CD14-positive monocyte (primary cell): ENCODE data around the gene PPP4R3B. TPM values are rescaled to one million over a fixed set of nuclear protein-coding genes. Genes with fewer than 3 reads are reported as not detected.

Source experiments
- DNase-seq, 3 donors: peaks; one replicate each; pipeline ENCODE4 v3.0.0-alpha.2; 2011 to 2022
- H2AFZ ChIP-seq: 2 replicates; pipeline ENCODE4 v1.6.0; 2012; ENCODE audit warnings: mild to moderate bottlenecking, low read depth, low read length, inconsistent platforms; ENCODE audit not compliant: insufficient read depth, poor library complexity, severe bottlenecking
- H3K27ac ChIP-seq, 2 donors: 1 replicate in 1 of 2; 2 replicates in 1 of 2; pipeline ENCODE4 v1.5.1; 2012 to 2013; ENCODE audit warnings: low read length in 2 of 2, control low read depth in 1 of 2, inconsistent platforms in 1 of 2, low read depth in 1 of 2, mild to moderate bottlenecking in 1 of 2
- H3K27me3 ChIP-seq, 2 donors: one replicate each; pipeline versions ENCODE4 v1.6.0 to v1.6.1; 2011 to 2013; ENCODE audit warnings: low read length in 2 of 2; ENCODE audit not compliant: control insufficient read depth in 2 of 2, insufficient read depth in 2 of 2
- H3K36me3 ChIP-seq, 2 donors: replicated peaks in 1 of 2; 1 replicate in 1 of 2; 2 replicates in 1 of 2; pipeline versions ENCODE4 v1.5.1 to v1.6.1; 2012 to 2013; ENCODE audit warnings: low read length in 2 of 2, control low read depth in 1 of 2, inconsistent platforms in 1 of 2, mild to moderate bottlenecking in 1 of 2; ENCODE audit not compliant: insufficient read depth in 2 of 2, control insufficient read depth in 1 of 2
- H3K4me1 ChIP-seq, 2 donors: 1 replicate in 1 of 2; 2 replicates in 1 of 2; pipeline versions ENCODE4 v1.5.1 to v1.6.1; 2012 to 2013; ENCODE audit warnings: low read length in 2 of 2, control low read depth in 1 of 2, inconsistent platforms in 1 of 2, mild to moderate bottlenecking in 1 of 2, moderate library complexity in 1 of 2; ENCODE audit not compliant: insufficient read depth in 2 of 2, control insufficient read depth in 1 of 2
- H3K4me2 ChIP-seq: replicated peaks from 2 replicates; pipeline ENCODE3; 2012; ENCODE audit warnings: low read length, moderate library complexity, mild to moderate bottlenecking; ENCODE audit not compliant: poor library complexity, severe bottlenecking; ENCODE audit errors: extremely low read depth
- H3K4me3 ChIP-seq, 3 experiments: fragments of 200-600 bp in 1 of 3; sonication (generic) in 1 of 3; replicated peaks in 1 of 3; 1 replicate in 2 of 3; 2 replicates in 1 of 3; pipeline ENCODE4 v1.5.1; 2011 to 2013; ENCODE audit warnings: low read length in 3 of 3, mild to moderate bottlenecking in 3 of 3, control low read depth in 2 of 3, low read depth in 2 of 3, inconsistent platforms in 1 of 3, moderate library complexity in 1 of 3
- H3K79me2 ChIP-seq: 2 replicates; pipeline ENCODE4 v1.6.0; 2012; ENCODE audit warnings: mild to moderate bottlenecking, control low read depth, inconsistent platforms, low read length, moderate library complexity; ENCODE audit not compliant: insufficient read depth
- H3K9ac ChIP-seq: 2 replicates; pipeline ENCODE4 v1.6.0; 2017; ENCODE audit warnings: low read length, mild to moderate bottlenecking; ENCODE audit not compliant: insufficient read depth, poor library complexity, severe bottlenecking
- H3K9me3 ChIP-seq, 2 donors: replicated peaks in 1 of 2; 1 replicate in 1 of 2; 2 replicates in 1 of 2; pipeline versions ENCODE4 v1.5.1 to v1.6.1; 2012 to 2013; ENCODE audit warnings: low read length in 2 of 2, control low read depth in 1 of 2; ENCODE audit not compliant: control insufficient read depth in 1 of 2, insufficient read depth in 1 of 2
- H4K20me1 ChIP-seq: 2 replicates; pipeline ENCODE4 v1.6.0; 2012; ENCODE audit warnings: mild to moderate bottlenecking, low read length, control low read depth, moderate library complexity; ENCODE audit not compliant: insufficient read depth
- H3K27ac Mint-ChIP-seq, 7 donors: one replicate each; pipeline ENCODE4 v1.8.0; 2020; ENCODE audit warnings: mild to moderate bottlenecking in 7 of 7, mixed read lengths in 7 of 7, moderate library complexity in 6 of 7, inconsistent platforms in 2 of 7
- H3K27me3 Mint-ChIP-seq, 3 donors: one replicate each; pipeline ENCODE4 v1.8.0; 2021 to 2022; ENCODE audit warnings: low read depth in 3 of 3, mild to moderate bottlenecking in 3 of 3, mixed read lengths in 3 of 3, moderate library complexity in 3 of 3, inconsistent platforms in 1 of 3
- H3K36me3 Mint-ChIP-seq, 2 donors: one replicate each; pipeline ENCODE4 v1.8.0; 2020; ENCODE audit warnings: mixed read lengths in 2 of 2, inconsistent platforms in 1 of 2, mild to moderate bottlenecking in 1 of 2
- H3K4me1 Mint-ChIP-seq: one replicate; pipeline ENCODE4 v1.8.0; 2020; ENCODE audit warnings: mild to moderate bottlenecking, mixed read lengths
- H3K4me3 Mint-ChIP-seq, 2 donors: one replicate each; pipeline ENCODE4 v1.8.0; 2020; ENCODE audit warnings: mild to moderate bottlenecking in 2 of 2, mixed read lengths in 2 of 2, moderate library complexity in 1 of 2
- H3K9me3 Mint-ChIP-seq, 7 donors: one replicate each; pipeline ENCODE4 v1.8.0; 2020 to 2022; ENCODE audit warnings: mixed read lengths in 7 of 7, mild to moderate bottlenecking in 6 of 7, moderate library complexity in 6 of 7, inconsistent platforms in 2 of 7
- CTCF ChIP-seq: fragments of 200-600 bp; IDR thresholded peaks from one replicate; pipeline ENCODE4 v1.8.0; 2022; ENCODE audit warnings: antibody characterized with exemption, mild to moderate bottlenecking
- whole genome bisulfite sequencing: methylation state at CpG from one replicate; pipeline ENCODE4 v1.1.5; 2013; ENCODE audit warnings: missing lambda C conversion rate; ENCODE audit not compliant: insufficient coverage; 5-methylcytosine and 5-hydroxymethylcytosine counted together
- intact Hi-C, 2 donors: fragments of 100-400 bp; cut with micrococcal nuclease; formaldehyde crosslinking; loops; one replicate each; pipeline versions ENCODE4 v1.15.0 to v1.15.1; 2023
- polyA plus RNA-seq, 3 donors: library from polyadenylated mRNA; depleted of rRNA in 1 of 3; unstranded in 2 of 3; stranded (reverse) in 1 of 3; fragments of 300-500 nt in 2 of 3; fragments of >200 nt in 1 of 3; fragmentation: Illumina TruSeq in 2 of 3; gene quantifications; 1 replicate in 2 of 3; 2 replicates in 1 of 3; pipeline ENCODE4 v1.2.3, GENCODE V29; 2012 to 2021

PPP4R3B gene
- polyA plus RNA-seq, 3 donors: 13.3 to 41.1 (median 30.2) TPM

- Histone ChIP-seq H3K9ac (no peak overlapping the region), H3K4me1 (no peaks in the 10 kb centered on the region), H3K4me3 (no peak overlapping the region), H2AFZ (no peak overlapping the region), H3K9me3 (no peaks in the 10 kb centered on the region), H3K27ac (no peak overlapping the region), H3K79me2 (no peaks in the 10 kb centered on the region), H4K20me1 (no peaks in the 10 kb centered on the region), H3K27me3 (no peaks in the 10 kb centered on the region), H3K4me2 (no peak overlapping the region), H3K36me3 (no peaks in the 10 kb centered on the region)
- DNase-seq: no peak
- intact Hi-C loops: no loop called here
- TF ChIP-seq CTCF: no peak
- Mint-ChIP-seq H3K27me3 (peaks cover 0 to 3% (median 2%) of the 10 kb centered on the region in 3 donors), H3K36me3 (peaks cover 15 to 17% of the 10 kb centered on the region in 2 donors), H3K9me3 (peaks cover 0 to 8% (median 0%) of the 10 kb centered on the region in 7 donors), H3K4me3 (no peak overlapping the region), H3K4me1 (no peaks in the 10 kb centered on the region), H3K27ac (no peak overlapping the region)
- WGBS: 100% methylated on average over 1 of the region's 1 CpG
Measured at GRCh38 chr2:55526174-55526573, 91.2 kb downstream of the PPP4R3B start.

- peaks cover 0 to 2% (median 2%) of the 10 kb centered on the region in 3 donors for H3K27me3 Mint-ChIP-seq
- WGBS: no CpG with 5 or more reads among the region's 5 CpGs
Measured at GRCh38 chr2:55524884-55525437, 92.5 kb downstream of the PPP4R3B start.

More at GRCh38 chr2:55524884-55525437, 92.5 kb downstream of the PPP4R3B start:
- Histone ChIP-seq H4K20me1 (no peaks in the 10 kb centered on the region), H3K27ac (no peak overlapping the region), H3K4me1 (peaks cover 9% of the 10 kb centered on the region in 2 donors), H3K79me2 (no peaks in the 10 kb centered on the region), H3K9me3 (no peaks in the 10 kb centered on the region), H3K36me3 (no peaks in the 10 kb centered on the region), H3K27me3 (no peaks in the 10 kb centered on the region), H2AFZ (no peak overlapping the region), H3K4me3 (no peak overlapping the region), H3K4me2 (no peak overlapping the region), H3K9ac (no peak overlapping the region)
- Mint-ChIP-seq H3K4me3 (no peak overlapping the region), H3K9me3 (peaks cover 0 to 8% (median 0%) of the 10 kb centered on the region in 7 donors), H3K4me1 (peaks cover 9% of the 10 kb centered on the region), H3K36me3 (peaks cover 9% of the 10 kb centered on the region in 2 donors), H3K27ac (no peak overlapping the region)
- no peak for DNase-seq
- no peak for TF ChIP-seq CTCF
- intact Hi-C loops: loop anchor here in 1 of 2 donors (5.0 kb wide), 1 partner anchor 103 kb away; no protein-coding TSS in a partner anchor
